ENCODE data around the gene NPM1. TPM values are rescaled to one million over a fixed set of nuclear protein-coding genes. Genes with fewer than 3 reads are reported as not detected.
A peak's percentile ranks its signal among the peaks of the same experiment; 100 is the strongest.

The NPM1 gene
- total RNA-seq, 2 donors from 2014 or later: 558 to 996 TPM

DNA sequence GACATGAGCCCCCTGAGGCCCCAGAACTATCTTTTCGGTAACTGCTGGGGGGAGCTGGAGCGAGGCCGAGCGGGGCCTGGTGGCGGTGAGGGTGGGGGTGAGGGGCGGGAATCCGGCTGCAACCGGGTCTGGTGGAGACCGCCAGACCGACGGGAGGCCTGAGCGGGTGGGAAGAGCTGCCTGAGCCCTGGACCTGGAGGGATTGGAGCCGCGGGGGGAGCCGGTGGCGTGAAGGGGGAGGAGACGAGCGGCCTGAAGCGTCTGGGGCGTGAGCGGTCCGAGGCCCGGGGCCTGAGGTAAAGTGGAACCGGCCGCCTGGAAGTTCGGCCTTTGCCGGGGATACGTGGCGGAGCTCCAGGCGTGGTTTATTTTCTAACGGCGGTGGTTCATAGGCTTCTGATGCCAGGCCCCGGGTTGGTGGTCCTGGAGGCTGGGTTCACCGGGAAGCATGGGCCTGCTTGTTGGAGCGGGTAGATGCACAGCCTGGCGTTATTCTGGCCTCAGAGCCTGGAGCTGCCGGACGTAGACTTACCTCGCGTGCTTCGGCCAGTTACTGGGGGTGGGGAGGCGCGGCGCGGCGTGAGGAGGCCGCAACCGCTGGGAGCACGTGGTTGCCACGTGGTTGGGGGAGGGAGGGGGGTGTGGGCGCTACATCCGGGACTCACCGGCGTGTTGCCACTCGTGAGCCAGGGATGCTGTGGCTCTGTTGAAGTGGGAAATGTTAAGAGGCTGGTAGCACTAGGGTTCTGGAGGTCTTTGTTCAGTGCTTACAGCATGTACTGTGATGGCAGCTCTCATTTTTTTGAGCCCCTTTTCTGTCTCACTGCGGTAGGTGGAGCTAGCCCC, 544 bp downstream of the NPM1 start:
- Histone ChIP-seq H3K9me3 (no peaks in the 10 kb centered on the region), H3K27ac (peak overlapping the region; percentile 77), H3K9ac (ENCODE audit: low read depth in 2 of 2, low read length in 2 of 2) (peak overlapping the region; percentile 80 to 89), H3K4me1 (peaks cover 9% of the 10 kb centered on the region), H3K4me3 (peak overlapping the region; percentile 84), H3K27me3 (no peaks in the 10 kb centered on the region), H3K36me3 (peaks cover 6% of the 10 kb centered on the region)
- peak; percentile 82 for DNase-seq
- intact Hi-C loops (cut with DNase I): no loop called here
- TF ChIP-seq, protein P1, sequence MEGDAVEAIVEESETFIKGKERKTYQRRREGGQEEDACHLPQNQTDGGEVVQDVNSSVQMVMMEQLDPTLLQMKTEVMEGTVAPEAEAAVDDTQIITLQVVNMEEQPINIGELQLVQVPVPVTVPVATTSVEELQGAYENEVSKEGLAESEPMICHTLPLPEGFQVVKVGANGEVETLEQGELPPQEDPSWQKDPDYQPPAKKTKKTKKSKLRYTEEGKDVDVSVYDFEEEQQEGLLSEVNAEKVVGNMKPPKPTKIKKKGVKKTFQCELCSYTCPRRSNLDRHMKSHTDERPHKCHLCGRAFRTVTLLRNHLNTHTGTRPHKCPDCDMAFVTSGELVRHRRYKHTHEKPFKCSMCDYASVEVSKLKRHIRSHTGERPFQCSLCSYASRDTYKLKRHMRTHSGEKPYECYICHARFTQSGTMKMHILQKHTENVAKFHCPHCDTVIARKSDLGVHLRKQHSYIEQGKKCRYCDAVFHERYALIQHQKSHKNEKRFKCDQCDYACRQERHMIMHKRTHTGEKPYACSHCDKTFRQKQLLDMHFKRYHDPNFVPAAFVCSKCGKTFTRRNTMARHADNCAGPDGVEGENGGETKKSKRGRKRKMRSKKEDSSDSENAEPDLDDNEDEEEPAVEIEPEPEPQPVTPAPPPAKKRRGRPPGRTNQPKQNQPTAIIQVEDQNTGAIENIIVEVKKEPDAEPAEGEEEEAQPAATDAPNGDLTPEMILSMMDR (IDR thresholded peaks at IDR 0.05): no peak

DNA sequence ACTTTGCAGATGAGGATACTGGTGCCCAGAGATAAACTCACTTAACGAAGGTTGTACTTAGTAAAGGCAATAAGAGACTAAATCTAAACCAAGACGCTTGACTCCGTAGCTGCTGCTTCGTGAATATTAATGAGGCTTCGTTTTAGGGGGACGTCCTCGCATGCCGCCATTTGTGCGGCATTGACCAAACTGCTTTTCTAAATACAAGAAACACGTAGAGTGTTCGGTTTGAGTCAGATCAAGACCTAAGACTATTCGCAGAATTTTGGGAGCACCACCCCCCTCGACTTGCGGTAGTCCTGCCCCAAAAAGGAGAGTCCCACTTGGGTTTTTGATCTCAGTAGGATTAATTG, 1.1 kb downstream of the NPM1 start:
- peaks cover 6% of the 10 kb centered on the region for H3K36me3 ChIP-seq
- peak overlapping the region; percentile 77 for H3K27ac ChIP-seq
- peaks cover 9% of the 10 kb centered on the region for H3K4me1 ChIP-seq
- no peaks in the 10 kb centered on the region for H3K9me3 ChIP-seq
- H3K27me3 ChIP-seq: no peaks in the 10 kb centered on the region
- intact Hi-C loops (cut with DNase I): no loop called here
- H3K4me3 ChIP-seq: peak overlapping the region; percentile 84
- H3K9ac ChIP-seq (ENCODE audit: low read depth in 2 of 2, low read length in 2 of 2): peak overlapping the region in 1 of 2 donors; percentile 89
- no peak for DNase-seq
- TF ChIP-seq, protein P1 (IDR thresholded peaks at IDR 0.05): no peak

DNA sequence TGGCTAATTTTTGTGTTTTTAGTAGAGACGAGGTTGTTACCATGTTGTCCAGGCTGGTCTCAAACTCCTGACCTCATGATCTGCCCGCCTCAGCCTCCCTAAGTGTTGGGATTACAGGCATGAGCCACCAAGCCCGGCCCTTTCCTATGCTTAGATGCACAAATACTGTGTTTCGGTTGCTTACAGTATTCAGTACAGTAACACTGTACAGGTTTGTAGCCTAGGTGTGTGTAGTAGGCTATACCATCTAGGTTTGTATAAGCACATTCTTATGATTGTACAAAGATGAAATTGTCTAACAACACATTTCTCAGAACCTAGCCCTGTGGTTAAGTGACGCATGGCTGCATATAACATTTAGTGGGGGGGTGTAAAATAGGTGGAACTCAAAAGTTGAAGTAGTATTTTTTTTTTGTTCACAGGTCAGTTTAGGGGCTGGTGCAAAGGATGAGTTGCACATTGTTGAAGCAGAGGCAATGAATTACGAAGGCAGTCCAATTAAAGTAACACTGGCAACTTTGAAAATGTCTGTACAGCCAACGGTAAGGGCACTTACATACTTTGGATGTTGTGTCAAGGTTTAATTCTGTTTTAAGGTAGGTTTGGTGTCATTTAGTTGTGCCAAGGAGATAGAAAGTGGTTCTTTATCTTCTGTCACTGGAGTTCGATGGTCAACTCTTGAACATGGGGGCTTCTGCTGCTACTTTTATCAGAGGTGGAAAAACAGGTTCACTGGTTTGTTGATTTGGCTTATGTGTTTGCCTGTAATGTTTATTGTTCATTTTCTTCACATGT, 3.4 kb downstream of the NPM1 start:
- H3K9ac ChIP-seq (ENCODE audit: low read depth in 2 of 2, low read length in 2 of 2): no peak overlapping the region
- intact Hi-C loops (cut with DNase I): no loop called here
- H3K36me3 ChIP-seq: peaks cover 6% of the 10 kb centered on the region

DNA sequence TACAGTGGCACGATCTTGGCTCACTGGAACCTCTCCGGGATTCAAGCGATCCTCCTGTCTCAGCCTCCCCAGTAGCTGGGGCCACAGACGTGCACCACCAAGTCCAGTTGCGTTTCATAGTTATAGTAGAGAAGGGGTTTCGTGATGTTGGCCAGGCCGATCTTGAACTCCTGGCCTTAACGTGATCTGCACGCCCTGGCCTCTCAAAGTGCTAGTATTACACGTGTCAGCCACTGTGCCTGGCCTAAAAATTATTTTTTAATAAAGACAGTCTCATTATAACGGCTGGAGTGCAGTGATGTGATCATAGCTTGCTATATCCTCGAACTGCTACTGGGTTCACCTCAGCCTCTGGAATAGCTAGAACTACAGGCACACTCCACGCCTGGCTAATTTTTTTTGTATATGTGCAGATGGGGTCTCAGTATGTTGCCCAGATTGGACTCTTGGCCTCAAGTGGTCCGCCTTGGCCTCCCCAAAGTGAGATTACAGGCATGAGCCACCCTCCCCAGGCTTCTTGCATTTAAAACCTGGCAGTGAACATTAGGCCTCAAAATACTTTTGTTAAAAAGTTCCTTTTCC, 4.4 kb downstream of the NPM1 start:
- TF ChIP-seq, protein P1 (IDR thresholded peaks at IDR 0.05): no peak
- Histone ChIP-seq H3K27me3 (no peaks in the 10 kb centered on the region), H3K4me1 (peaks cover 9% of the 10 kb centered on the region), H3K9ac (ENCODE audit: low read depth in 2 of 2, low read length in 2 of 2) (no peak overlapping the region), H3K36me3 (peaks cover 8% of the 10 kb centered on the region), H3K4me3 (no peak overlapping the region), H3K27ac (no peak overlapping the region), H3K9me3 (no peaks in the 10 kb centered on the region)
- intact Hi-C loops (cut with DNase I): no loop called here
- DNase-seq: no peak

More for the DNA sequence above, 3.4 kb downstream of the NPM1 start:
- TF ChIP-seq, protein P1 (IDR thresholded peaks at IDR 0.05): no peak
- H3K27ac ChIP-seq: no peak overlapping the region
- H3K4me1 ChIP-seq: peaks cover 9% of the 10 kb centered on the region
- H3K27me3 ChIP-seq: no peaks in the 10 kb centered on the region
- H3K9me3 ChIP-seq: no peaks in the 10 kb centered on the region
- no peak for DNase-seq
- no peak overlapping the region for H3K4me3 ChIP-seq

DNA sequence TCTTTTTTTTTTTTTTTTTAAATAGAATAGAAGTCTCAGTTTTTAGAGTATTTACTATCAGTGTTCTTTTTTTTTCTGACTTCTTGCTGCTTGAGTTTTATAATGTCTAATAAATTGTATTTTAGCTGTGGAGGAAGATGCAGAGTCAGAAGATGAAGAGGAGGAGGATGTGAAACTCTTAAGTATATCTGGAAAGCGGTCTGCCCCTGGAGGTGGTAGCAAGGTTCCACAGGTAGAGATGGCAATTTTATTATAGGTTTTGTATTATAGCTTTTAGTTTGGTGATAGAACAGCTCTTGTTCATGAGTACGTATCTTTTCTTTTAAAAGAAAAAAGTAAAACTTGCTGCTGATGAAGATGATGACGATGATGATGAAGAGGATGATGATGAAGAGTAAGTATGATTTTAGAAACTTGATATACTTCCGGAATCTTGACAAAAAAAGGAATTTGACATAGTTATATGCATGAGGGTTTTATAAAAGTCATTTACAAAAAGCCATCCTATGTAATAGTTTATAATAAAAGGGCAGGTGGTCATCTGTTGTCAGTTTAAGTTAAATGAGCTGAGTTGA, 5.0 kb downstream of the NPM1 start:
- Histone ChIP-seq H3K9ac (ENCODE audit: low read depth in 2 of 2, low read length in 2 of 2) (no peak overlapping the region), H3K36me3 (peaks cover 12% of the 10 kb centered on the region)

More for the DNA sequence above, 5.0 kb downstream of the NPM1 start:
- TF ChIP-seq, protein P1 (IDR thresholded peaks at IDR 0.05): no peak
- DNase-seq: no peak
- Histone ChIP-seq H3K27me3 (no peaks in the 10 kb centered on the region), H3K9me3 (no peaks in the 10 kb centered on the region), H3K4me3 (no peak overlapping the region), H3K27ac (no peak overlapping the region), H3K4me1 (peaks cover 9% of the 10 kb centered on the region)
- intact Hi-C loops (cut with DNase I): no loop called here
